D721Med (cell line): ENCODE results near the gene ST3GAL3.

ENCODE experiments used
- DNase-seq: peaks from one replicate; pipeline ENCODE4 v3.0.0; 2011; ENCODE audit warnings: low spot score; ENCODE audit not compliant: insufficient read length
- FAIRE-seq: peaks from 2 replicates; lab custom pipeline; 2011; peaks lifted over from hg19 to GRCh38; lab: Jason Lieb, UNC
- CTCF ChIP-seq: IDR thresholded peaks from 2 replicates; pipeline ENCODE4 v1.5.1; 2012; ENCODE audit warnings: mild to moderate bottlenecking, control low read depth; ENCODE audit not compliant: insufficient read depth; ENCODE audit errors: missing control alignments

ST3GAL3 gene

GRCh38 chr1:43868741-43869067, 161.4 kb downstream of the ST3GAL3 start:
- TF ChIP-seq CTCF, result no peak
- no peak for DNase-seq
- no peak for FAIRE-seq

GRCh38 chr1:43870306-43870705, 163.0 kb downstream of the ST3GAL3 start:
- FAIRE-seq (no peak), DNase-seq (no peak)
- no peak for TF ChIP-seq CTCF

- DNase-seq, result no peak
- no peak for FAIRE-seq
- TF ChIP-seq CTCF, result no peak
These were observed 164.0 kb downstream of the ST3GAL3 start for GRCh38 chr1:43871181-43871910.

GRCh38 chr1:43872280-43872679, 164.9 kb downstream of the ST3GAL3 start:
- no peak for FAIRE-seq
- TF ChIP-seq CTCF, result no peak
- DNase-seq, result no peak

- FAIRE-seq (no peak), DNase-seq (no peak)
- TF ChIP-seq CTCF, result no peak
These were observed 166.5 kb downstream of the ST3GAL3 start for GRCh38 chr1:43873851-43874250.

- FAIRE-seq, result no peak
- TF ChIP-seq CTCF, result no peak
These were observed 167.4 kb downstream of the ST3GAL3 start for GRCh38 chr1:43874716-43875115.

GRCh38 chr1:43875331-43875730, 168.0 kb downstream of the ST3GAL3 start:
- TF ChIP-seq CTCF, result no peak
- DNase-seq (no peak), FAIRE-seq (no peak)

More at GRCh38 chr1:43874716-43875115, 167.4 kb downstream of the ST3GAL3 start:
- DNase-seq, result no peak
